LNCaP clone FGC (cell line): ENCODE results near the gene MED9.

Experiments
- DNase-seq: peaks from one replicate; pipeline ENCODE4 v3.0.0-alpha.2; 2011; ENCODE audit warnings: low read depth
- H3K4me3 ChIP-seq: 2 replicates; pipeline ENCODE4 v1.5.1; 2011; ENCODE audit warnings: mild to moderate bottlenecking, low read depth, low read length, control low read depth
- TF ChIP-seq, protein P1 (sequence below): IDR thresholded peaks from 2 replicates; pipeline ENCODE4 v1.5.1; 2012; ENCODE audit warnings: mild to moderate bottlenecking; ENCODE audit not compliant: control insufficient read depth, insufficient read depth; ENCODE audit errors: extremely low read depth

The MED9 gene

DNA sequence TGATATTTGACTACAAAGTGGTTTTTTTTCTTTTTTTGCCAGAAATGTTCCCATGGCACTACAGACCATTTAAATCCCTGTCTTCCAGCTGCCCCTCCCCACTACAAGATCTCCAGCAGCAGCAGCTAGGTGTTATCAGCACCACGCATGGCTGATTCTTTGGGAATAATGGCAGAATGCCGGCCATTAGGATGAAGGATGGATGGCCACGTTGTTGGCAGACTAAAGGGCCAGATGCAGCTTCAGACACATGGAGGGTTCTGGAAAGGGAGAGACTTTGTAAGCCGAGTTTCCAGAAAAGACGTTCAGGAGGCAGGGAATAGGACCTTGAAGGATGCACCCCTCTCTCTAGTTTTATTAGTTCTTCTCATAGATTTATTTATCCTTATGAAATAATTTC lies 10.3 kb upstream of the MED9 start:
- H3K4me3 ChIP-seq = no peak overlapping the region
- TF ChIP-seq, protein P1, sequence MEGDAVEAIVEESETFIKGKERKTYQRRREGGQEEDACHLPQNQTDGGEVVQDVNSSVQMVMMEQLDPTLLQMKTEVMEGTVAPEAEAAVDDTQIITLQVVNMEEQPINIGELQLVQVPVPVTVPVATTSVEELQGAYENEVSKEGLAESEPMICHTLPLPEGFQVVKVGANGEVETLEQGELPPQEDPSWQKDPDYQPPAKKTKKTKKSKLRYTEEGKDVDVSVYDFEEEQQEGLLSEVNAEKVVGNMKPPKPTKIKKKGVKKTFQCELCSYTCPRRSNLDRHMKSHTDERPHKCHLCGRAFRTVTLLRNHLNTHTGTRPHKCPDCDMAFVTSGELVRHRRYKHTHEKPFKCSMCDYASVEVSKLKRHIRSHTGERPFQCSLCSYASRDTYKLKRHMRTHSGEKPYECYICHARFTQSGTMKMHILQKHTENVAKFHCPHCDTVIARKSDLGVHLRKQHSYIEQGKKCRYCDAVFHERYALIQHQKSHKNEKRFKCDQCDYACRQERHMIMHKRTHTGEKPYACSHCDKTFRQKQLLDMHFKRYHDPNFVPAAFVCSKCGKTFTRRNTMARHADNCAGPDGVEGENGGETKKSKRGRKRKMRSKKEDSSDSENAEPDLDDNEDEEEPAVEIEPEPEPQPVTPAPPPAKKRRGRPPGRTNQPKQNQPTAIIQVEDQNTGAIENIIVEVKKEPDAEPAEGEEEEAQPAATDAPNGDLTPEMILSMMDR = no peak
- no peak for DNase-seq

DNA sequence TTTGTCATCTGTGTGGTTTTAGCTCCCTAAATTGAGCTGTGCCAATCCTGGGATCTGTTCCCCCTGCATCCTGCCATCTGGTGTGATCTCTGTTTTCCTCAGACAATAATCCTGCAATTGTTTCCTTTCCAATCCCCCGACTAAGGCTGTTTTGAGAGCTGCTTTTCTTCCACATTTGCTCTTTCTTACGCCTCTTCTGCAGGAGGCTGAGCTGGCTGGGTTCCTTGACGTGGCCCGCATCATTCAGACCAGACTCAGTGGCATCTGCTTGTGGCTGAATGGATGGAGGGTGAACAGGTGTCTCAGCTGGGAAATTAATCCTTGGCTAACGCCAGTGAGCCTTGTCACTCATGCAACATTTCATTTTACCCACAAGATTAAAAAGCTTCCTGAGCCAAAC lies 9.8 kb upstream of the MED9 start:
- DNase-seq = no peak
- TF ChIP-seq, protein P1 = no peak

DNA sequence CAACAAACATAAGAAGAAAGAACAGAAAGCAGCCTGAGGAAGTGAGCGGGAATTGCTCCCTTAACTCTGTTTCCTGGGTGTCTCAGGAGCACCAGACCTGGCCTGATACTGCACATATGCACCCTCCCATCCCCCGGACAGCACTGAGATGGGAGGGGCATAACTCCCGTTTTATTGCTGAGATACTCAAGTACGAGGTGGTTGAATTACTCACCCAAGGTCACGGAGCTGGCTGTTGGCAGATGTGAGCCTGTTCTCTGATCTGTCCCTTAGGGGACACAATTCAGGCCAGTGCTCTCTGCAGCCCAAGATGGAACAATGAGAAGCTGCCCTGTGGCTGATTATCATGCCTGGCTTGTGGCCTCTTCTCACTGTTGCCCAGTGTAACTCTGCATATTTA lies 9.1 kb upstream of the MED9 start:
- DNase-seq = no peak
- no peak overlapping the region for H3K4me3 ChIP-seq
- TF ChIP-seq, protein P1 = no peak

More for the DNA sequence above, 9.8 kb upstream of the MED9 start:
- H3K4me3 ChIP-seq = no peak overlapping the region

DNA sequence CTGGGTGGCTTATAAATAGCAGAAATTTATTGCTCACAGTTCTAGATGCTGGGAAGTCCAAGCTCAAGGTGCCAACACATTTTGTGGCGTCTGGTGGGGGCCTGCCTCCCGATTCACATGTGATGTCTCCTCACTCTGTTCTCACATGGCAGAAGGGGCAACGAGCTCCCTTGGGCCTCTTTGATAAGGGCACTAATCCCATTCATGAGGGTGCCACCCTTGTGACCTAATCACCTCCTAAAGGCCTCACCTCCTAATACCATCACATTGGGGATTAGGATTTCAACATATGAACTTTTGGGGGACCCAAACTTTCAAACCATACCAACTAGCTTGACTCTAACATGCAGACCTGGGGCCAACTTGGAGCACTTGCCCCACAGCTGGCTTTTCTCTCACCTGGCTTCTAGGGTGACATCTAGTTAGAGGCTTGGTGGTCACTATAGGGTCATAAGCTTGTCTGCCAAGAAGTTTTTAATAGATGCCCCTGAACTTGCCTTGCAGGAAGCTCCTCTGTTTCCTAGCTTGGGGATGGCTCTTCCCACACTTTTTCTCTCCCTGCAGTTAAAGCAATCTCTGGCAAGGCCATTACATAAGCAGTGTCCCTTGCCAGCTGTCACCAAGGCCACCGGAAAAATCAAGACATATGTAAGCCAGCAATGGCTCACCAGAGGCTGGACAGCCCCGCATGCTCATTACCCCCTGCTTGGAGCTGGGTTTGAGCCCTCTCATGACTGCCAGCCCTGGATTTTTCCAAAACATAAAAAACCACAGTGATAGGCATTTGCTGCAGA lies 8.4 kb upstream of the MED9 start:
- no peak for DNase-seq
- TF ChIP-seq, protein P1 = no peak
- no peak overlapping the region for H3K4me3 ChIP-seq

DNA sequence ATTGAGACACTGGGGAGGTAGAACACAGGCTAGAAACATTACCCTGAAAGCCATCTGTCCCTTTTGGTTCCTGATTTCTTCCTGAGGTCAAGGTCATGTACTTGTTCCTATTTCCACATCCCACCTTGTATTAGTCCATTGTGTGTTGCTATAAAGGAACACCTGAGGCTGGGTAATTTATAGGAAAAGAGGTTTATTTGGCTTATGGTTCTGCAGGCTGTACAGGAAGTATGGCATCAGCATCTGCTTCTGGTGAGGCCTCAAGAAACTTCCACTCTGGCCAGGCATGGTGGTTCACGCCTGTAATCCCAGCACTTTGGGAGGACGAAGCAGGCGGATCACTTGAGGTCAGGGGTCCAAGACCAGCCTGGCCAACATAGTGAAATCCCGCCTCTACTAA lies 7.4 kb upstream of the MED9 start:
- H3K4me3 ChIP-seq = no peak overlapping the region
- no peak for DNase-seq
- TF ChIP-seq, protein P1 = no peak

DNA sequence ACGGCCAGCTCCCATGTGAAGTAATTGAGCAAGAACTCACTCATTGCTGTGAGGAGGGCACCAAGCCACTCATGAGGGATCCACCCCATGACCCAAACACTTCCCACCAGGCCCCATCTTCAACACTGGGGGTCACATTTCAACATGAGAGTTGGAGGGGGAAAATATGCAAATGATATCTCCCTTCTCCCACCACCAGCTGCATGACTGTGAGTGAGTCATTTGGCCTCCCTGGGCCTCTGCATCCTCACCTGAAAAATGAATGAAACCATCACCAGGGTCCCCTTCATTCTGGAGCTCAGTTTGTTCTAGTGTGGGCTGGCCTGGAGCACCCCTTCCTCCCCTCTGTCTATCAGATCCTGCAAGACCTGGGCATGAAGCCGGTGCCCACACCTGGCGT lies 6.8 kb upstream of the MED9 start:
- no peak overlapping the region for H3K4me3 ChIP-seq
- TF ChIP-seq, protein P1 = no peak
- no peak for DNase-seq

DNA sequence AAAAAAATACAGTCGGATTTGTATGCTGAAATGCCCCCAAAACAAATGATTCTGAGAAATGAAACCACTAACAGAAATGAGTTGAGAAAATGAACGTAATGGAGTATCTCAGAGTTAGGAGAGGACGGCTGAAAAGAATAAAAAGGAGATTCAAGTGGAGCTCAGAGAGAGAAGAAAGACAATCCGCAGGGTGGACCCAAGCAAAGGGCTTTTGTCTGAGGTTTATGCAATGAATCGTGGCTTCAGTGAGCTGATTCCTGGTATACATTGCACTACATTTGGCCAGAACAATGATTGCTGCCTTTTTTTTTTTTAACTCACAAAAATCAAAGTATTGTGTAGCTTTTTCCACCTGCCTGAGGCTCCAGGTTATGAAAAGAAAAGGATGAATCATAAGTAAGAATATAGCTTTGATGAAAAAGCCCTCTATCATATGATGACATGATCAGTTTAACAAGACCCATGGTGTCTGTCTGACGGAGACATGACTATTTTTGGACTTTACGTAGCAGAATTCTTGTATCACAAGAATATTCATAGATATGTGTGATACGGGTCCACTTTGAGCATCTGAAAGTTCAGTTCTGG lies 4.4 kb upstream of the MED9 start:
- no peak overlapping the region for H3K4me3 ChIP-seq
- no peak for DNase-seq
- TF ChIP-seq, protein P1 = no peak
